ENCODE measurements around the gene CSK.

CSK gene

GRCh38 chr15:74821091-74821789 lies 39.4 kb downstream of the CSK start:
- no peak overlapping the region for H3K4me3 ChIP-seq (ENCODE audit: low read depth, low read length)
- H3K9me3 ChIP-seq, result no peaks in the 10 kb centered on the region
- no peaks in the 10 kb centered on the region for H3K27me3 ChIP-seq
- no peaks in the 10 kb centered on the region for H3K36me3 ChIP-seq
- TF ChIP-seq CTCF (IDR thresholded peaks at IDR 0.05; ENCODE audit: low read depth, low read length), result no peak
- peaks cover 32% of the 10 kb centered on the region for H3K4me1 ChIP-seq
- DNase-seq, result peak; percentile 55

DNA sequence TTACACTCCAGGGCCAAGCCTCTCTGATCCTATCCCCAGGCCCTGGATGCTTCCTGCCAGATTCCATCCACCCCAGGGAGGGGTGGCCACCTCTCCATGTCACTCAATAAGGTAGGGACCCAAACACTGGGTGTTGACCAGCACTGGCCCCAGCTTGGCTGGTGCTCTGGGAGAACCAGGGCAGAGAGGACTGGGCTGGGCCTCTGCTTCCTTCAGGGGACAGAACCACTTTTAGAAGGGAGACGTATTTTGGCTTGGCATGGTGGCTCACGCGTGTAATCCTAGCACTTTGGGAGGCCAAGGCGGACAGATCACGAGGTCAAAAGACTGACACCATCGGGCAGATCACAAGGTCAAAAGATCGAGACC lies 39.9 kb downstream of the CSK start:
- no peak for TF ChIP-seq CTCF (IDR thresholded peaks at IDR 0.05; ENCODE audit: low read depth, low read length)
- no peaks in the 10 kb centered on the region for H3K9me3 ChIP-seq
- peaks cover 32% of the 10 kb centered on the region for H3K4me1 ChIP-seq
- no peaks in the 10 kb centered on the region for H3K27me3 ChIP-seq
- no peak for DNase-seq
- H3K4me3 ChIP-seq (ENCODE audit: low read depth, low read length), result no peak overlapping the region
- H3K36me3 ChIP-seq, result no peaks in the 10 kb centered on the region

DNA sequence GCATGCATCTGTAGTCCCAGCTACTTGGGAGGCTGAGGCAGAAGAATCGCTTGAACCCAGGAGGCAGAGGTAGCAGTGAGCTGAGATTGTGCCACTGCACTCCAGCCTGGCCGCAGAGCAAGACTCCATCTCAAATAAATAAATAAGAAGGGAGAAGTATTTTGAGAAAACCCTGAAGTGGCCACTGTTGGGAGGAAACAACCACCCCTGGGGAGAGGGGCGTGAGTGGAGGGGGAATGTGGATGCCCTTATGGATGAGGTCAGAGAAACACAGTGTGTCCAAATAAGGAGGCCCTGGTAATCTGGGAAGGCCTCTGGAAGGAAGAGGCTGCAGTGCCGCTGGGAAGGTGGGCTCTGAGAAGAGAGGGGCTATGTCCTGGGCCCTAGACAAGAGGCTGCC lies 40.4 kb downstream of the CSK start:
- no peaks in the 10 kb centered on the region for H3K36me3 ChIP-seq
- no peaks in the 10 kb centered on the region for H3K9me3 ChIP-seq
- no peaks in the 10 kb centered on the region for H3K27me3 ChIP-seq
- DNase-seq, result no peak
- no peak for TF ChIP-seq CTCF (IDR thresholded peaks at IDR 0.05; ENCODE audit: low read depth, low read length)
- H3K4me3 ChIP-seq (ENCODE audit: low read depth, low read length), result no peak overlapping the region
- H3K4me1 ChIP-seq, result peaks cover 27% of the 10 kb centered on the region

GRCh38 chr15:74823324-74823723 lies 41.4 kb downstream of the CSK start:
- Histone ChIP-seq H3K9me3 (no peaks in the 10 kb centered on the region), H3K4me3 (ENCODE audit: low read depth, low read length) (no peak overlapping the region), H3K4me1 (peaks cover 24% of the 10 kb centered on the region), H3K36me3 (no peaks in the 10 kb centered on the region), H3K27me3 (no peaks in the 10 kb centered on the region)
- peak; percentile 46 for DNase-seq
- no peak for TF ChIP-seq CTCF (IDR thresholded peaks at IDR 0.05; ENCODE audit: low read depth, low read length)

DNA sequence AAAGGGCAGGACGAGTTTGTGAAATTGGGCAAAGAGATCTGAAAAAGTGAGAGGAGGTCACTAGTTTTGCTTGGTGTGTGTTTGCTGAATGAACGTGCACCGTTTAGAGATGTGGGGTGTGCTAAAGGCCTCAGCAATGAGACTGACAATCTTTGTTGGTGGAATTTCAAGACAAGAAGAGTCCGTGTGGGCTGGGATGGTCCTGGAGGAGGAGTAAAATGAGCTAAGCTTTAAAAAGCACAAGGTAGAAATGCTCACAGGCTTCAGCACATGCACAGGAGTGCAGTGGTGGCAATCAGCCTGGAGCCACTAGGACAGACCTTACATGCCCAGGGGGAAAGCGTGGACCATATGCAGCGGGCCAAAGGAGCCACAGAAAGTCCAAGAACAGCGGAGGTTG lies 43.1 kb downstream of the CSK start:
- DNase-seq, result no peak
- Histone ChIP-seq H3K36me3 (no peaks in the 10 kb centered on the region), H3K4me3 (ENCODE audit: low read depth, low read length) (no peak overlapping the region), H3K9me3 (no peaks in the 10 kb centered on the region), H3K4me1 (peaks cover 24% of the 10 kb centered on the region), H3K27me3 (no peaks in the 10 kb centered on the region)
- no peak for TF ChIP-seq CTCF (IDR thresholded peaks at IDR 0.05; ENCODE audit: low read depth, low read length)

DNA sequence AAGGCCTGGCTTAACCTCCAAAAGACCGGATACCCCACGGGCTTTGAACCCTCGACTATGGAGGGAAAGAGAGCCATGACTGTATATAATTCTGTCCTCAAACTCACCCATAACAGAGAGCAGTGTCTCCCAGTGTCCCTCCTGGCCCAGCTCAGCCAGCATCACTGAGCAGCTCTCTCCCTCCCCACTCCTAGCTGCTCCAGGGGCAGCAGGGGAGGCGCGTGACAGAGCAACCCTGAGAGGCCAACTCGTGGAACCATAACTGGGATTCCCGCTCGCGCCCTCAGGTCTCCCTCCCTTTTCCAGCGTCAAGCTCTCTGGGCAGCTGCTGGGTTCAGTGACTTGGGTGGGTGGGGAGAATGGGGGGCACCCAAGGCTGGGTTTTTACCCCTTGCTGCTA lies 44.0 kb downstream of the CSK start:
- Histone ChIP-seq H3K27me3 (no peaks in the 10 kb centered on the region), H3K9me3 (no peaks in the 10 kb centered on the region), H3K4me1 (peaks cover 21% of the 10 kb centered on the region), H3K4me3 (ENCODE audit: low read depth, low read length) (no peak overlapping the region), H3K36me3 (no peaks in the 10 kb centered on the region)
- no peak for DNase-seq
- no peak for TF ChIP-seq CTCF (IDR thresholded peaks at IDR 0.05; ENCODE audit: low read depth, low read length)

Data from BE2C (cell line).